ENCODE measurements around the gene FHIT.
"Not testable (repeated sequence)": the region's sequence is repeated elsewhere in the genome, so short reads cannot be mapped to it uniquely, and the experiment has no call there.

FHIT gene

DNA sequence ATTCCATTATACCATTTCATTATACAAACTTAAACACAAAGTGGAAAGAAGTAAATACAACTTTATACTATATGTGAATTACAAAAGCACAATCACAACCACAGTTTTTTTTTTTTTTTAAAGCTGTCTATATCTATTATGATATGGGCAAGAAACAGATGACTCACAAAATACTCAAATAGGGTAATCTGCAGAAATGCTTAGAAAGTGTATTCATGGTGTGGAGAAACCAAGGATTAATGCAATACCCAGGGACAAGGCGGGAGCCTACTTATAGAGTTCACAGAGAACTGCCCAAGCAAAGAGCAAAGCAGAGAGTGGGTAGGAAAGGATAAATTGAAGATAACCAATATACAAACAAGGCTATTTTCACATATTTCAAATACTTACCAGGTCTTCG lies 332.0 kb downstream of the FHIT start:
- DNase-seq (ENCODE audit: low spot score): no peak

DNA sequence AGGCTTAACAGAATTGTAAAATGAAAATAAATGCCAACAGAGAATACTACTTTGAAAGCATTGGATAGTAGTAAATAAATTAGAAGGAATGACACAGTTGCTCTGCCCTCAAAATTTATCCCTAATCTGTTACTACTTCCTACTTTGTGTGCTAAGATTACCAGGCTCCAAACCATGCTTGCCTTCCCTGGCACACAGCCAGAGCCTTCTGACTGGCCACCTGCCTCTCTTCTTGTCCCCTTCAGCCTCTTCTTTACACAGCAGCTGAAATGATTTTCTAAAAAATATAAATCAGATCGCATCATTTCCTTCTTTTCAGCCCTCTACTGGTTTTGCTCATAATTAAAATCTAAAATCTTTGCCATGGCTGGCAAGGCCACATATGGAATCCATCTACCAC lies 334.1 kb downstream of the FHIT start:
- DNase-seq (ENCODE audit: low spot score): peak; percentile 8

DNA sequence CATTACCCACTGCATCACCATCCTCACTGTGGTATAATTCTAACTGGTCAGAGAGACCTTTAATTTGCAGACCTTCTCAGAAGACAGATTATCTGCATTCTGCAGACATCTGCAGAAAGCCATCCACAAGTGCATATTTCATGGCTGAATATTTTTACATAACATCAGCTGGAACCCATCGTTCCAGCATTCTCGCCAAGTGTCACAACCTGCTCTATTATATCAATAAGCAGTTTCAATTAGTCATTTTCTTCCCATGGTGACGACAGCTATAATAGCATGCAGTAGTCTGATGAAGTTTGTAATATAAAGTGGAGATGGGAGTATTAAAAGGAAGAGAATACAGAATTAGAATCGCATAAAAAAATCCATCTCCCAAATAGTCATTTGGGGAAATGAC lies 334.7 kb downstream of the FHIT start:
- DNase-seq (ENCODE audit: low spot score): no peak

DNA sequence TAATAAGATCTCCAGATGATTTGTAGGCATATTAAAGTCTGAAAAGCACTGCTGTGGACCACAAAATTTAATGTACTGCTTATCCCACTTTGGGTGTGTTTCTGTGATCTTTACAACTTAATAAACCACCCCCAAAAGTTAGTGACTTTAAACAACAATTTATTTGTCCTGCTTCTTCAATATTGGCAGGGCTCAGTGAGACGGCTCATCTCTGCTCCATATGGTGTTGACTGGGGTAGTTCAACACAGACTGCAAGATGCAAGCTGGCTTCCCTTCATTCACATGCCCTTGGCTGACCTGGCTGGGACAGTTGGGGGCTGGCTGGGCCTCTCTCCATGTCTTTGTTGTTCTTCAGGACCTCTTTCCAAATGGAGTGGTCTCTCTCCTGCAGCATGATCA lies 337.8 kb downstream of the FHIT start:
- no peak for DNase-seq (ENCODE audit: low spot score)

DNA sequence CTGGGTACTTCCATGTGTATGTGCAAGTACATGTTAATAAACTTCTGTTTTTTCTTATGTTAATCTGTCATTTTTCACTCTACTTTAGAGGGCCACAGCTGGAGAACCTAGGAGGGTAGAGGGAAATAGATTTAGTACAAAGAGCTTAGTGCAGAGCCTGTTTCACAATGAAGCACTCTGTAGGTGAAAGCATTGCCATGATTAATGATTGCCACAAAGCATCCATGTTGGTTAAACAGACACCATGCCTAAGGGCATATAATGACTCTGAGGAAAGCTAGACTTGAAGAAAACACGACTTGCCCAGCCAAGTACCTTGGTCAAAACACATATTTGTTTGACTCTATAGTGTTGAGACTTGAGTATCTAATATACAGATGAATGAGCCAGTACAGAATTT lies 338.4 kb downstream of the FHIT start:
- DNase-seq (ENCODE audit: low spot score): no peak

DNA sequence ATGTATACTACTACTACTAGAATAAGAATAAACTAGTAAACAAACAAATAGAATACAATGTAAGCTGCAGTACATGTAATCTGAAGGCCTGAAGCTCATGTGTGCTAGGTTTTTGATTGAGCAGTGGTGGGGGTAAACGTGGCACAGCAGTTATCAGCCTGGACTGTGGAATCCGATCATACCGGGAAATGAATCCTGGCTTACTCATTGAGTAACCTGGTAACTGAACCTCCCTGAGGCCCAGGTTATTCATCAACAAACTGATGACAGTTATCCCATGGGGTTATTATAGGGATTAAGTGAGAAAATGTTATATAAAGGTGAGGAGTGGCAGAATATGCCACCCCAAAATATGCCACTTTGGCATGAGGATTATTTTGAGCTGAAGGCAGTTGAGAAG lies 339.1 kb downstream of the FHIT start:
- DNase-seq (ENCODE audit: low spot score): no peak

DNA sequence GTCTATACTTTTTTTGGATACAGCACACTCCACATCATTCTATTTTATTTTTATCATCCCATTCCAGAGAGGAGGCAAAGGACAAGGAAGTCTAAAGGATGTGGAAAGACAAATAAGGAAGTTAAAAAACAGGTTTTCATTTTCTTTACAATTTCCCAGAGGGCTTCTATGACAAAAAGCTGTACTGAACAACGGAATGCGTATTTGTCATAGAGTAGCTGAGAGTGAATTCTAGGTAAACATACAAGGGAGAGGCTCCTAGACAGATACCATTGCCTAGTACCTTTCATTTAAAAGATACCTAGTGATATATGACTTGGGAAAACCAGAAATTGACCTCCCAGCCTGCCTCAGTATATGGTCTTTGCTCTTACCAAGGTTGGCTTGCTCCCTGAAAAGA lies 341.7 kb downstream of the FHIT start:
- DNase-seq (ENCODE audit: low spot score): no peak

DNA sequence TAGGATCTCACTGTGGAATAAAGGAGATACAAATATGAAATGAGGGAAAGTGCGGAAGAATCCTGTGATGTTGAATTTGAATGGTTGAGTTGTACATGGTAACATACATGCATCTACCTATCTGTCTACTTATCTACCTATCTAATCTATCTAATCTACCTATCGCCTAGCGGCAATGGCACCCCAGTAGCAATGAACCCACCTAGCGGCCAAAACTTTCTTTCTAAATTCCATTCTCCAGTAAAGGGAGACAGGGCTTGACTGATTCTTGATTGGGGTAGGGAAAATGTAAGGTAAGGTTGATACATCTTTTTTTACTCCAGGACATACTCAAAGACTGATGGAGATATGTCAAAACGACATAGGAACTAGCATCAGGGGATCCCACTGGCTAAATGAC lies 345.0 kb downstream of the FHIT start:
- DNase-seq (ENCODE audit: low spot score): no peak

DNA sequence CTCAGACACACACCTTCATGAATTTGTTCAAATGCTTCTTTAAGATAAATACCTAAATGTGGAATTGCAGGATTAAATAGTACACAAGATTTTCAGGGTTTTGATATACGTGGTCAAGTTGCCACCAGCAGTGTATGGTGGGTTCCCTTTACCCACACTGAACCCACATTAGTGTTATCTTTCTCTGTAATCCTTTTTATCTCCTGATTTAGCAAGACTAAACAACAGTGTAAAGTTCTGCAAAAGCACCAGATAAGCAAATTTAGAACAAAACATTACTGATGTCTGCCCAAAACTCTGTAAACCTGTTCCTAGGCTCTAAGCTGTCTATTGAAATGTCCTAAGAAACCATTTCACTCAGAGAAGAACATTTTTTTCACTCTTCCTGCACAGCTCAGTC lies 352.9 kb downstream of the FHIT start:
- no peak for DNase-seq (ENCODE audit: low spot score)

DNA sequence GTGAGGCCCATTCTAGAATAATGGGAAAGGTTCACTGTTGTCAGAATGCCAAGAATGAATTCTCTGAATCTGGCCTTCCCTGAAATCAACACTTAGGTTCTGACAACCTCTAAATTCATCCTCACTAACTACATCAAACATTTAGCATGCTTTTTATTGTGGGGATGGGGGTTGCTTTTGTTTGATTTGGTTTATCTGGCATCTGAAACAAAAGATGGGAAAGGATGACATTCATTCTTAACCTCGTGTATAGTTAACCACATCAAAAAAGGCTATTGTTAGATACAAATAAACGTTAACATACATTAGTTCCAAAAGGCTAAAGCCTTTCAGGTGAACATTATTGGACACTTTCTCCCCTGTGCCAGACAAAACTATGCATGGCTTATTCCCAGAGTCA lies 357.3 kb downstream of the FHIT start:
- DNase-seq (ENCODE audit: low spot score): no peak

DNA sequence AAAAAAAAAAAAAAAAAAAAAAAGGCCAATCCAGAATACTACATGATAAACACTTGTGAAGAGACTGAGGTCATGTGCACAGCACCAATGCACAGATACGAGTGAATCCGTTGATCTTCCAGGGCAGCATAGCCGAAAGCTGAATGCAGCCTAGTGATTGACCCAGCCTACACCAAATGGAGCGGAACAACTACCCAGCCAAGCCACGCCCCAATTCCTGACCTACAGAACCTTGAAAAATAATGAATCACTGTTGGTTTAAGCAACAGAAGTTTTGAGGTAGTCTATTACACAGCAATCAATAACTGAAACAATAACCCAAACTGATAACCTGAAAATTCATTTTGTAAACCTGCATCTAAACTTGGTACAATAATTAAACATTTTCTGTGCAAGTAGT lies 361.0 kb downstream of the FHIT start:
- DNase-seq (ENCODE audit: low spot score): no peak

DNA sequence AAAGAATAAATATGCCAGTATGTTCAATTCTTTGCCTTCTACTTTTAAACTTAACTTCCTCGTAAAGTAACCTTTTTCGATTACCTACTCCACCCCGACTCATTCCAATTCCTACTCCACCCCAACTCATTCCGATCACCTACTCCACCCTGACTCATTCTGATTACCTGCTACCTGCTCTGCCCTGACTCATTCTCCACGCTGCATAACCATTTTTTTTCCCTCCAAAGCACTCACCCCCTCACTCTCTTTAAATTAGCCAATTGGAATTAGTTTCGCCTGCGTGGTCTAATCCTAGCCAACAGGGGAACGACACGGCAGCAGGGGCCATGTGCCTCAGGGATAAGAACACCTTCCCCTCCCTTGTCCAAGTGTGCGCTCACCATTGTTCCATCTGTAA lies 362.3 kb downstream of the FHIT start:
- DNase-seq (ENCODE audit: low spot score): not testable (repeated sequence)

DNA sequence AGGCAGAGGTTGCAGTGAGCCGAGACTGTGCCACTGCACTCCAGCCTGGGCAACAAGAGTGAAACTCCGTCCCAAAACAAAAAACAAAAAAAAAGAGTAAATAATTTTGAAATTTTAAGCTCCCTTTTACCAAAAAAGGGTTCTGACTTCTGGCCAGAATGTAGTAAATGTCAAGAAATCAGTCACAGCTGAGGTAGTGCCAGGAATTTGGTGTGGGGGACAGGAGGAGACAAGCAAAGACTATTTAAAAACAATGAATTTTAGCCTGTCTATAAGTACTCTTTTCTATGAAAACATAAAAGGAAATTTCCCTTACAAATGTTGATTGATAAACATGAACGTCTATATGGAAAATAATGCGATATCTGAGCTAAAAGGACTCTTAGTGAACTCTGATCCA lies 363.7 kb downstream of the FHIT start:
- DNase-seq (ENCODE audit: low spot score): no peak

DNA sequence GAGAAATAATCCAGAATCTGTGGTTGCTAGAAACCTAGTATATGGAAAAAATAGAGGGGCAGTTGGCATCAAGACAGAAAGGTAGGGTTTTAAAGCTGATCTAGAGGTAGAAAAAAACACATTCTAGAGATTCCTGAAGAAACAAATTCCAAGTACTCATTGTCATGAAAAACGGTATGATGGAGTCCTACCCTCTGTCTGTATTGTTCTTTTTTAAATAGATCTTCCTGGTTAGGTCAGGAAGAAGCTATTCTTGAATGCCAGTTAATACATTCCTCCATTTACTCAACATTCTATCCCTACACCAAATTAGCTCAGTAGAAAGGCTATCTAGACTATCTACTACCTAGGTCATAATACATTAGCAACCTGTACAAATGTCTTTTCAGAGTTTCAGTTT lies 364.7 kb downstream of the FHIT start:
- DNase-seq (ENCODE audit: low spot score): no peak

DNA sequence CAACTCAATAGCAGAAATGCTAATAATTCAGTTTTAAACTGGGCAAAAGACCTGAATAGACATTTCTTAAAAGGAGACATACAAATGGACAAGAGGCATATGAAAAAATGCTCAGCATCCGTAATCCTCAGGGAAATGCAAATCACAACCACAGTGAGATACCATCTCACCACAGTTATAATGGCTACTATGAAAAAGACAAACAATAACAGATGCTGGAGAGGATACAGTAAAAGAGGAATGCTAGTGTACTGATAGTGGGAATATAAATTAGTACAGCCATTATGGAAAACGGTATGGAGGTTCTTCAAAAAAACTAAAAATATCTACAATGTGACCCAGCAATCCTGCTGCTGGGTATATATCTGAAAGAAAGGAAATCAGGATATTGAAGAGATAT lies 367.2 kb downstream of the FHIT start:
- no peak for DNase-seq (ENCODE audit: low spot score)

DNA sequence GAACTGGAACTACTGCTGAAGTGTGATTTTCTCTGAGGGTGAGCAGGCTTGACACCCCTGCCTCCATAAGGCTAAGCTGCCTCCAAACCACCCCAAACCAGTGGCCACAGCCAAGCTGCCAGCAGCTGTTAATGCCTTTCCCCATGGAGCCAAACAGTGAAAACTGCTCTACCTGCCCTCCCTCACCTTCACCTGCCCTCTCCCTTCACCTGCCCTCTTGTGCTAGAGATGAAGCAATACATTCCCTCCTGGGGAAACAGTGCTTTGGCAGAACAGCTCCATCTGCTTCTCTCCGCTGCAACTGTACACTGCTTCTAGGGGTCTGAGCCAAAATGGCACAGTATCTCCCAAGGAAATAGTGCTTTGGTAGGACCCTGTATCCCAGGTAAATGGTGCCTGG lies 374.1 kb downstream of the FHIT start:
- DNase-seq (ENCODE audit: low spot score): no peak

DNA sequence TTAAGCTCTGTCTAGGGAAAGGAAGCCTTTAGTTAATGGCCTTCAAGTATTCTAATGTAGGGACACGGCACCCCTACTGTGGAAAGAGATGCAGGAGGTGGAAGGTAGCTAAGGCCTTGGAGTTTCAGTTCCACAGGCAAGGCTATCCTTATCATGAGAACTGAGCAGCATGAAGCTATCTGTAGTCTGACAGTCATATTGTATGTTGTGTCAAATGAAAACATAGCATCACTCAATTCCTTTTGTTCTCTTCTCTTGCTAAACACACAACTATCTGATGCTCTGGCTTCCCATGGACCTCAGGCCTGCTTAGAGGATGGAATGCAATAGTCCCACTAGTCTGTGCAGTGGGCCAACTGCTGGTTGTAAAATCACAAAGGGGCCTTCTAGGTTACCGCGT lies 380.9 kb downstream of the FHIT start:
- no peak for DNase-seq (ENCODE audit: low spot score)

DNA sequence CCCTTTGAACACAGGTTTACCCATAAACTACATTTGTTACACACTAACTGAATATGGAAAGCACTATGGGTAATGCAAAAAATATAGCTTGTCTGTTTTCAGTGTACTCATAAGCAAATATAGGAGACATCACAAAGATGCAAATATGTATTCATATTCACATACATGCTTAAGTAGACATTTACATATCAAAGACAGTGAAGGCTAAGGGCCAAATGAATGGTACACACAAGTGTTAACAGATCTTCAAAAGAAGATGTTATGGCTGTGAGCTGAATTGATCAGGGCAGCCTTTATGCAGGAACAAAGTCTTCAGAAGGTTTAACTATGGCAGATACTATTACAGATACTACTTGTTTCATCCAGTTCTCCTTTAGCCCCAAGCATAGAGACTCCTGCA lies 384.1 kb downstream of the FHIT start:
- no peak for DNase-seq (ENCODE audit: low spot score)

DNA sequence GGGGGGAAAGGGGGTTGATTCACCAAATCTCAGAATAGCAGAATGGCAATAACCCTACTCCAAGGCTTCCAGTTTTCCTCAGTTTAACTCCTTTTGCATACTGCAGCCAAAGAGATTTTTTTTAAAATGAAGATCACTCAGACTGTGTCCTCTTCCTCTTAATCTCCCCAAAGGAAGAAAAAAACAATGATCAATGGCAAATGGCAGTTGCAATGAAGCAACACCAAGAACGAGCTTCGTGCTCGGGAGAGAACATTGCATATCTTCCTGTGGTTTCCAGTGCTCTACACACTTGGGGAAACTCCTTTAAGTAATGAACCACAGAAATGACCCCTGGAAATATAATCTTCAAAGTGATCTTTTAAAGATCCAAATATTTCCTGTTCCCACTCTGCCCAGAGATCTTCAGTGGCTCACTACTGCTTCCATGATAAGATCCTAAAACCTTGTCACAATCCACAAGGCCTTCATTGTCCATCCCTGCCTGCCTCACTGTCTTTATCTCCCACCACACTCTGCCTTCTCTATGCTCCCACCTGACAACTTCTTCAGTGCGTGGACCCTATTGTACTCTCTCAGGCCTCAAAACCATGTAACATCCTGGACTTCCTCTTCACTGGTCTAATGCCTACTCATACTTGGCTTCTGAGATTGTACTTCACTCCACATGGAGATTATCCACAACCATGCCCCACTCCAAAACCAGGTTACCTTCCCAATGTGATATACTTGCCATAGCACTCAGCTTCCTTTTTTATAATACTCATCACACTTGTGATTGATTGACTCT lies 394.8 kb downstream of the FHIT start:
- no peak for DNase-seq (ENCODE audit: low spot score)

DNA sequence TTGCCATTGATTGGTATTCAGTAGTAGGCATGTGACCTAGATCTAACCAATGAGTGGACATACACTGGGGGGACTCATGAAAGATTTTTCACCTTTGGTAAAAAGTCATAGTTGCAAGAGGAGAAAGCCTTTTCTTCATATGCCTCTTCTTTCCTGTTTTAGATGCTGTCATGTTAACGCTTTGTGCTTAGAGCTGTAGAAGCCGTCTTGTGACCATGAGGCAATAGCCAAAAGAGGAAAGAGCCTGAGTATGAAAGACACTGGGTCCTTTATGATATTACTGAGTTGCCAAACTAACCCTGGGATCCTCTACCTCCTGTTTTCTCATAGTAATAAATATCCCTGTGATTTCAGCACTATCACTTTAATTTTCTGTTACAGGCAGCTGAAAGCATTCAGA lies 396.0 kb downstream of the FHIT start:
- no peak for DNase-seq (ENCODE audit: low spot score)

DNA sequence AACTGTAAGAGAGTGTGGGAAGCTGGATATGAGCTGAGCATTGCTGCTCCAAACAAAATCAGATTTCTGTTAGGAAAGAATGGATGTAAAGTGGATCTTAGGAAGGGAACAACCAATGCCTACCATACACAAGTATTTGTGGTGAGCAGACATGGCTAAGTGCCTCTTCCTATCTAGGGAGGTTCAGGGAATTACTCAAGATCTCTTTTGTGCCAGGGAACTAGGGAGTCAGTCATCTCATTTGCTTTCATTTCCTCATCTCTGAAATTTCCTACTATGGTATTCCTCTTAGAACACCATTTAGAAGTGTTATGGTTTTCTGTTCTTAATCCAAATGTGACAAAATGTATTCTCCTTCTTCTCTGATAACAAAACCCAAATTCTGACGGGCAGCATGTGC lies 396.5 kb downstream of the FHIT start:
- no peak for DNase-seq (ENCODE audit: low spot score)

DNA sequence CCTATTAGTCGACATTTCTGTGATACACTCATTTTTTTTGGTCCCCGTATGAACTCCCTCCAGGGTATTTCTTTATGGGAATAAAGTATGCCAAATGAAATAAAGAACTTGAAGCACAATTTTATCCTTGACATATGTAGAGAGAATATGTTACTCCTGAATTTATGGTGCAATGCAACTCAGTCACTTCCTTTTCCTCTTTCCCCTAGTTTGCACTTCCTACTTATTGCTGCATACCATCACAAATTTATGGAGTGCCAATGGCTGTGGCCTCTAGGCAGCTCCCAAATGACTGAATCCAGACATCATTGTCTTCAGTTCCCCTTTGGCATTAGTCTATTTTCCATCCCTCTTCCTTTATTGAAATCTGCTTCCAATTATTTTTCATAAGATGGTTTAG lies 403.5 kb downstream of the FHIT start:
- no peak for DNase-seq (ENCODE audit: low spot score)

DNA sequence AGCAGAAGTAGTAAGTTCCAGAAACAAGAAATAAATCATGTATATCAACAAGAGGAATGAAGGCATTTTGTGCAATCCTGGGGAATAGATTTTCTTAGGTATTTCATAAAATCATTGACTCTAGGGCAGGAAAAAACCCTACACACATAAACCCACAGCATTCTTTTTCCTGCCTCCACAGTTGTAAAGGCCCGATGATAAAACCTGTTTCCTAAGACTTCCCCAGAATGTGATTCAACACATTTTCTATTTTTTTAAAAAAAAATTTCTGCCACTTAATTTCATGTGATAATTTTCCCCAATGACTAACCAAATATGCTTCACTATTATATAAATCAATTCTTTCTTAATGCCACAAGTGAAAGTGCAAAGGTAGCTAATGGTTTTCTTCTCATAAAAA lies 407.0 kb downstream of the FHIT start:
- DNase-seq (ENCODE audit: low spot score): no peak

DNA sequence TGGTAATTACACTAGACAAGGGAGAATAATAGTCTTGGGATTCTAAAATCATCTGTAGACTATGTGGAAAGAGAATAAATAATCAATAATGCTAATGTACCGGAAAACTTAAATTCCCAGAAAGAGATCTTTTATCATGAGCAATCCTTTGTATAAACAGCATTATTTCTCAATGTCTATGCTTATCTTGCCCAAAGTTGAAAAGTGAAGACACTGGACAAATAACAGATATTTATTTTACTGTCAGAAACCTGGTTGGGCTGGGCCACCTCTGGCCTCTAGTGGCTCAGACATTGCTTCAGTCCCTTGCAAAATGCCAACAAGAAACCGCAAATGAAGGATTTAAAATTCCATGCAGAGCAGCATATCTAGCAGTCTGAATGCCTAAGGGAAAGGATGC lies 409.9 kb downstream of the FHIT start:
- DNase-seq (ENCODE audit: low spot score): no peak

DNA sequence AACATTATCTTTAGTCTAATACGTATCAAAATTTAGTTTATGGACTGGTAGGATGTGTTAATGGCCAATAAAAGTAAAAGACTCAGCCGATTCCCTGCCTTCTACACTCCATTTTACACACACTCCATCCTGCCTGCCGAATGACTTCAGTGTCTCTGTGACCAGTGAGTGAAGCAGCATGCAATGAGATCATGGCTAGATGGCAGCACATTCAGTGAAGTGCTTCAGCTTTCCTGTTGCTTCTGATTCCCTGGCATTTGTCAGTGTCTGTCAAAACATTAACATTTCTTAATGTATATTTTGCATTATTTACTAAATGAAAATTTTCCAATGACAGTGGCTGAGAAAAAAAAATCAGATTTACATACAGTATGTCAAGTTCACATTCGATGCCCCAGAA lies 412.0 kb downstream of the FHIT start:
- DNase-seq (ENCODE audit: low spot score): no peak
